GM23248 (cell line): ENCODE data around the gene KRT2. TPM values are rescaled to one million over a fixed set of nuclear protein-coding genes. Genes with fewer than 3 reads are reported as not detected.

Source experiments
- DNase-seq: peaks from one replicate; pipeline ENCODE4 v3.0.0-alpha.2; 2015
- H2AFZ ChIP-seq: fragments of 200-600 bp; sonication (generic); 2 replicates; pipeline ENCODE4 v1.6.1; 2016; ENCODE audit warnings: antibody characterized with exemption
- H3F3A ChIP-seq: fragments of 200-600 bp; sonication (generic); 2 replicates; pipeline ENCODE4 v1.6.1; 2016; ENCODE audit warnings: mild to moderate bottlenecking, antibody characterized with exemption, mixed run types; ENCODE audit not compliant: insufficient read depth
- H3K27ac ChIP-seq: fragments of 200-600 bp; sonication (generic); 2 replicates; pipeline ENCODE4 v1.5.1; 2016; ENCODE audit warnings: mild to moderate bottlenecking
- H3K27me3 ChIP-seq: fragments of 200-600 bp; sonication (generic); replicated peaks from 2 replicates; pipeline ENCODE4 v1.6.1; 2016; ENCODE audit warnings: mild to moderate bottlenecking; ENCODE audit not compliant: insufficient read depth
- H3K36me3 ChIP-seq: fragments of 200-600 bp; sonication (generic); 2 replicates; pipeline ENCODE4 v1.6.1; 2016; ENCODE audit warnings: low read depth, mild to moderate bottlenecking
- H3K4me1 ChIP-seq: fragments of 200-600 bp; sonication (generic); 2 replicates; pipeline ENCODE4 v1.6.1; 2016; ENCODE audit warnings: mild to moderate bottlenecking; ENCODE audit not compliant: insufficient read depth
- H3K4me2 ChIP-seq: fragments of 200-600 bp; sonication (generic); one replicate; pipeline ENCODE4 v1.6.1; 2016; ENCODE audit warnings: mild to moderate bottlenecking; ENCODE audit not compliant: unreplicated experiment
- H3K4me3 ChIP-seq: fragments of 200-600 bp; sonication (generic); 2 replicates; pipeline ENCODE4 v1.5.1; 2016; ENCODE audit warnings: mild to moderate bottlenecking
- H3K79me2 ChIP-seq: fragments of 200-600 bp; sonication (generic); 2 replicates; pipeline ENCODE4 v1.6.1; 2016; ENCODE audit warnings: mild to moderate bottlenecking; ENCODE audit not compliant: insufficient read depth
- H3K9ac ChIP-seq: fragments of 200-600 bp; sonication (generic); 2 replicates; pipeline ENCODE4 v1.6.1; 2016; ENCODE audit warnings: mild to moderate bottlenecking
- H3K9me2 ChIP-seq: fragments of 200-600 bp; sonication (generic); 2 replicates; pipeline ENCODE4 v1.6.1; 2016; ENCODE audit warnings: mixed run types, mild to moderate bottlenecking, moderate library complexity; ENCODE audit not compliant: insufficient read depth
- H3K9me3 ChIP-seq: fragments of 200-600 bp; sonication (generic); one replicate; pipeline ENCODE4 v1.6.1; 2017; ENCODE audit warnings: low read depth
- H4K20me1 ChIP-seq: fragments of 200-600 bp; sonication (generic); 2 replicates; pipeline ENCODE4 v1.6.0; 2016; ENCODE audit not compliant: insufficient read depth
- EZH2 ChIP-seq: fragments of 200-600 bp; sonication (generic); IDR thresholded peaks from 2 replicates; pipeline ENCODE4 v1.6.1; 2018; ENCODE audit warnings: antibody characterized with exemption, mild to moderate bottlenecking; ENCODE audit not compliant: insufficient read depth, poor library complexity, severe bottlenecking
- EZH2phosphoT487 ChIP-seq: fragments of 200-600 bp; sonication (generic); IDR thresholded peaks from 2 replicates; pipeline ENCODE4 v1.6.1; 2018; ENCODE audit warnings: antibody characterized with exemption, moderate library complexity, mild to moderate bottlenecking, low read depth; ENCODE audit not compliant: insufficient read depth
- WGBS, 2 experiments: methylation state at CpG; one replicate each; pipeline ENCODE4 v1.1.6; 2015 to 2017; ENCODE audit warnings: low lambda C conversion rate in 2 of 2, low coverage in 1 of 2; ENCODE audit errors: missing lambda C conversion rate in 2 of 2; 5-methylcytosine and 5-hydroxymethylcytosine counted together
- in situ Hi-C: fragments of 300-500 bp; cut with MboI; formaldehyde crosslinking; loops from 2 replicates; pipeline ENCODE4 v1.15.0; 2020
- polyA plus RNA-seq: library from polyadenylated mRNA; unstranded; fragments of >200 nt; fragmentation: Nextera tagmentation; extraction: Ambion mirVana; gene quantifications from 2 replicates; pipeline ENCODE4 v1.2.1, GENCODE V29; 2016
- total RNA-seq: library from RNA; depleted of rRNA; stranded (reverse); fragments of >200 nt; shearing (Covaris generic); gene quantifications from 2 replicates; pipeline ENCODE4 v1.2.3, GENCODE V29; 2014

KRT2 gene
- total and polyA plus RNA-seq, 2 experiments from 2014 or later: not detected

DNA sequence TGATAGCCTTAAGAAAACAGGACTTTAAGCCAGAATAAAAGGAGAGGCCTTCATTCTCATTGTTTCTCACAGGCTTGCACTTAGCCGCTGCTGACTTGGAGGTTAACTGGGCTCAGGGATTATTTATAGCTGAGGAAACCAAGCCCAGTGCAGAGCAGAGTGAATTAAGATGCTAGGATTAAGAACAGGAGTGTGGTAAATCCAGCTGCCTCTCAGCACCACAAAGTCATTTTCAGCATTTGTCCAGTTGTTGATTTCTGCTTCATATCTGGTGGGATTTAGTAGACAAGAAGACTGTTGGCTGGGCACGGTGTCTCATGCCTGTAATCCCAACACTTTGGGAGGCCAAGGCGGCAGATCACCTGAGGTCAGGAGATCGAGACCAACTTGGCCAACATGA, 19.4 kb downstream of the KRT2 start:
- Histone ChIP-seq H2AFZ (no peak overlapping the region), H3F3A (no peaks in the 10 kb centered on the region), H3K4me1 (no peaks in the 10 kb centered on the region), H3K27me3 (peaks cover 36% of the 10 kb centered on the region), H3K79me2 (no peaks in the 10 kb centered on the region), H4K20me1 (no peaks in the 10 kb centered on the region), H3K27ac (no peak overlapping the region), H3K9me2 (no peaks in the 10 kb centered on the region), H3K36me3 (no peaks in the 10 kb centered on the region), H3K9me3 (no peaks in the 10 kb centered on the region), H3K4me3 (no peak overlapping the region), H3K9ac (no peak overlapping the region), H3K4me2 (no peak overlapping the region)
- WGBS, 2 experiments: 46 to 52% methylated on average over 4 of the region's 4 CpGs
- DNase-seq: no peak
- no peak for TF ChIP-seq EZH2
- TF ChIP-seq EZH2phosphoT487: no peak
- in situ Hi-C loops: no loop called here

- no peaks in the 10 kb centered on the region for H3K36me3 ChIP-seq
- H3K4me1 ChIP-seq: no peaks in the 10 kb centered on the region
- H2AFZ ChIP-seq: no peak overlapping the region
- no peaks in the 10 kb centered on the region for H4K20me1 ChIP-seq
- 44 to 51% methylated on average over 6 of the region's 6 CpGs for WGBS, 2 experiments
- in situ Hi-C loops: no loop called here
- H3K27ac ChIP-seq: no peak overlapping the region
- peaks cover 44% of the 10 kb centered on the region for H3K27me3 ChIP-seq
- no peak overlapping the region for H3K9ac ChIP-seq
- no peak overlapping the region for H3K4me2 ChIP-seq
- no peaks in the 10 kb centered on the region for H3K9me3 ChIP-seq
- TF ChIP-seq EZH2 (no peak), EZH2phosphoT487 (no peak)
- no peak for DNase-seq
- H3F3A ChIP-seq: no peaks in the 10 kb centered on the region
- no peak overlapping the region for H3K4me3 ChIP-seq
- no peaks in the 10 kb centered on the region for H3K9me2 ChIP-seq
- H3K79me2 ChIP-seq: no peaks in the 10 kb centered on the region
These were observed 20.1 kb downstream of the KRT2 start for GRCh38 chr12:52631676-52632459.

DNA sequence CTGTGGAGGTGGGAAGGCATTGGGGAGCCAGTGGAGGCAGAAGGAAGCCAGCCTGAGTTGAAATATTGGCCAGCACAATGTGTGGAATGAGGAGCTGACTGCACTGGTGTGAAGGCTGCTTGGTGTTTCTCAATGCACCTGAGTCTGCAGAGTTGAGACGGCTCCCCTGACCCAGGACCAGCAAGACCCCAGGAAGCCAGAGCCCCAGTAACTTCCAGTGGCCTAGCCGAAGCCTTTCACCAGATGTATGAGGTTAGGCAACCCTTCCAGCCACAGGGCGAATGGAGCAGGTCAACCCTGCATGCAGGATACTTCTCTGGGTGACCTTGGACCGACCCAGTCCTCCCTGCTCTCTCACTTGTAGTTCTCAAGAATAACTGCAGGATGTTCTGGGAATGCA, 20.7 kb downstream of the KRT2 start:
- H3K27ac ChIP-seq: no peak overlapping the region
- no peaks in the 10 kb centered on the region for H3K9me2 ChIP-seq
- WGBS, 2 experiments: 27 to 32% methylated on average over 4 of the region's 4 CpGs
- no peak overlapping the region for H3K4me2 ChIP-seq
- TF ChIP-seq EZH2phosphoT487 (no peak), EZH2 (no peak)
- H3K4me3 ChIP-seq: no peak overlapping the region
- H2AFZ ChIP-seq: no peak overlapping the region
- no peaks in the 10 kb centered on the region for H3K79me2 ChIP-seq
- peaks cover 47% of the 10 kb centered on the region for H3K27me3 ChIP-seq
- DNase-seq: no peak
- no peaks in the 10 kb centered on the region for H3K9me3 ChIP-seq
- H3K4me1 ChIP-seq: no peaks in the 10 kb centered on the region
- no peaks in the 10 kb centered on the region for H3K36me3 ChIP-seq
- H4K20me1 ChIP-seq: no peaks in the 10 kb centered on the region
- no peak overlapping the region for H3K9ac ChIP-seq
- H3F3A ChIP-seq: no peaks in the 10 kb centered on the region
- in situ Hi-C loops: no loop called here

DNA sequence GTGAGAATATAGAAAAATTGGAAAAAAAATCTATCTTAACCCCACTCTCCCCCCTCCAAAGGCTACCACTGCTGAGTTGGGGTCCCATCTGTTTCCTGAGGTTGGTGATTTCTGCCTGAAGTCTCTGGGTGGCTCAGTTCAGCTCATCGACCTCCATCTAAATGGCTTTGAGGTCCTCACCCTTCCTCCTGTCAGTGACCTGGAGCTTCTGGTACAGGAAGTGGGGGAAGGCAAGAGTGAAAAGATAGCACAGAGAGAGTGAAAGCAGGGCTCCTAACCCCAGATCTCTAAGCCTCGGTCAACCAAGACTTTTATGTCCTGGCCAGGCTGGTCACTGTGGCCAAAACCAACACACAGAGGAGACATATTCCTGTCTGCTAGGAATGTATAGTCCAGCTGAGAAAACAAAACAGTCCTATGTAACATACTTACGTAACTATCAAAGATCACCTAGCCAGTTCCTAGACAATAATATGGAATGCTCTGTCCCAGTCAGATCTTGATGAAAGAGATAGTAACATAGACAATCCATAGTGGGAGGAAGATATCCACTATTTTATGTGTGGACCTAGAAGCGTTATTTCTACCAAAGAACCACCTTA, 21.3 kb downstream of the KRT2 start:
- no peaks in the 10 kb centered on the region for H3K9me2 ChIP-seq
- WGBS, 2 experiments: 47 to 55% methylated on average over 4 of the region's 4 CpGs
- no peaks in the 10 kb centered on the region for H3K9me3 ChIP-seq
- H4K20me1 ChIP-seq: no peaks in the 10 kb centered on the region
- H3K4me1 ChIP-seq: no peaks in the 10 kb centered on the region
- H3F3A ChIP-seq: no peaks in the 10 kb centered on the region
- no peak overlapping the region for H3K4me3 ChIP-seq
- in situ Hi-C loops: no loop called here
- no peaks in the 10 kb centered on the region for H3K36me3 ChIP-seq
- H3K27ac ChIP-seq: no peak overlapping the region
- H3K79me2 ChIP-seq: no peaks in the 10 kb centered on the region
- no peak overlapping the region for H3K4me2 ChIP-seq
- DNase-seq: no peak
- H3K9ac ChIP-seq: no peak overlapping the region
- H3K27me3 ChIP-seq: peaks cover 52% of the 10 kb centered on the region
- no peak for TF ChIP-seq EZH2phosphoT487
- H2AFZ ChIP-seq: no peak overlapping the region
